Measurements from ENCODE around the gene KMT2E.

The KMT2E gene

DNA sequence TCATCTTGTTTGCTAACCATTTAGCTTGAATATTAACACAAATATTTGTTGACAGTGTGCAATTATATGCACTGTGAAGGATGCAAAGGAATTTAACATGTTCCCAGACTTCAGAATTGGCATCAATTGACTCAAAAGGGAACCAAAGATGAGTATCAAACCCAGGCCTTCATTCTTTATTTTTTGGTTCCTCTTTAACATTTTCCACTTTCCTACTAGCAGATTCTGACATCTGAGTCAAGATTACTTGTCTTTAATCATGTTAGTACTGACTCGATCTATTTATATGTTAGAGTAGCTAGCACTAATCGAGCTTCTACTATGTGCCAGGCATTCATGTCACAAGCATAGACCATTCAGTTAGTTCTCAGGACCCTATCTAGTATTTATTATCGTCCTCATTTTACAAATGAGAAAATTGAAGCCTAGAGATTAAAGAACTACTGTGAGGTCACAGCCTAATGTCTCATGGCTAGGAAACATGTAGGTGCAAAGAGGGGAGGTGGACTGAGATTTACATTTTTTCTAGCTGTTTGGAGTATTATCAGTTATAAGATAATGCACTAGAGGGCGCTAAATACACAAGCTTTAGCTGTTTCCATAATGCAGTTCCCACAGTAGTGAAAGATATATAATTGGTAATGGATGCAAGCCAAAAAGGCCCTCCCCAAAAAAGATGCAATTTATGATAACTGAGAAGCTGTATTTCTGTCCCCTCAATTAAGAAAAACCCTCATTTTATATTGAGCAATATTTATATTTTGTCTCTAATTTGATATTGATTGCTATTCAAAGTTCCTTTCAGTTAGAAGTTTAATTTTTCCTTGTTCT lies 32.9 kb upstream of the KMT2E start (continued):
- TF ChIP-seq, protein P1, sequence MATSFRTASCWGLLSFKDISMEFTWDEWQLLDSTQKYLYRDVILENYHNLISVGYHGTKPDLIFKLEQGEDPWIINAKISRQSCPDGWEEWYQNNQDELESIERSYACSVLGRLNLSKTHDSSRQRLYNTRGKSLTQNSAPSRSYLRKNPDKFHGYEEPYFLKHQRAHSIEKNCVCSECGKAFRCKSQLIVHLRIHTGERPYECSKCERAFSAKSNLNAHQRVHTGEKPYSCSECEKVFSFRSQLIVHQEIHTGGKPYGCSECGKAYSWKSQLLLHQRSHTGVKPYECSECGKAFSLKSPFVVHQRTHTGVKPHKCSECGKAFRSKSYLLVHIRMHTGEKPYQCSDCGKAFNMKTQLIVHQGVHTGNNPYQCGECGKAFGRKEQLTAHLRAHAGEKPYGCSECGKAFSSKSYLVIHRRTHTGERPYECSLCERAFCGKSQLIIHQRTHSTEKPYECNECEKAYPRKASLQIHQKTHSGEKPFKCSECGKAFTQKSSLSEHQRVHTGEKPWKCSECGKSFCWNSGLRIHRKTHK (tag by site-specific recombination; IDR thresholded peaks at IDR 0.05), result no peak
- TF ChIP-seq, protein P2, sequence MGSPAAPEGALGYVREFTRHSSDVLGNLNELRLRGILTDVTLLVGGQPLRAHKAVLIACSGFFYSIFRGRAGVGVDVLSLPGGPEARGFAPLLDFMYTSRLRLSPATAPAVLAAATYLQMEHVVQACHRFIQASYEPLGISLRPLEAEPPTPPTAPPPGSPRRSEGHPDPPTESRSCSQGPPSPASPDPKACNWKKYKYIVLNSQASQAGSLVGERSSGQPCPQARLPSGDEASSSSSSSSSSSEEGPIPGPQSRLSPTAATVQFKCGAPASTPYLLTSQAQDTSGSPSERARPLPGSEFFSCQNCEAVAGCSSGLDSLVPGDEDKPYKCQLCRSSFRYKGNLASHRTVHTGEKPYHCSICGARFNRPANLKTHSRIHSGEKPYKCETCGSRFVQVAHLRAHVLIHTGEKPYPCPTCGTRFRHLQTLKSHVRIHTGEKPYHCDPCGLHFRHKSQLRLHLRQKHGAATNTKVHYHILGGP (tag by site-specific recombination; IDR thresholded peaks at IDR 0.05), result no peak
- TF ChIP-seq MZF1 (tag by site-specific recombination; IDR thresholded peaks at IDR 0.05; ENCODE audit: borderline replicate concordance) (no peak; the same call in 1 of the 2 replicates), MEIS1 (CRISPR knock-in tag; IDR thresholded peaks at IDR 0.05; ENCODE audit: borderline replicate concordance) (no peak), ZNF660 (tag by site-specific recombination; IDR thresholded peaks at IDR 0.05) (peak; percentile 74), ZNF426 (tag by site-specific recombination; IDR thresholded peaks at IDR 0.05) (no peak), ZNF112 (tag by site-specific recombination; IDR thresholded peaks at IDR 0.05) (no peak), ZNF530 (tag by site-specific recombination; IDR thresholded peaks at IDR 0.05; ENCODE audit: low read depth) (no peak), SP3 (tag by site-specific recombination; IDR thresholded peaks at IDR 0.05) (no peak), ZNF548 (tag by site-specific recombination; IDR thresholded peaks at IDR 0.05) (no peak), ZNF423 (tag by site-specific recombination; IDR thresholded peaks at IDR 0.05) (no peak), ZNF391 (tag by site-specific recombination; IDR thresholded peaks at IDR 0.05; ENCODE audit: borderline replicate concordance, low read depth) (no peak), IKZF3 (tag by site-specific recombination; IDR thresholded peaks at IDR 0.05) (no peak; the same call in 1 of the 2 replicates), ZNF132 (tag by site-specific recombination; IDR thresholded peaks at IDR 0.05; ENCODE audit: borderline replicate concordance) (no peak), ZNF221 (tag by site-specific recombination; IDR thresholded peaks at IDR 0.05; ENCODE audit: borderline replicate concordance) (no peak), ZNF837 (tag by site-specific recombination; IDR thresholded peaks at IDR 0.05) (no peak), YY2 (tag by site-specific recombination; IDR thresholded peaks at IDR 0.05) (no peak), ZNF76 (tag by site-specific recombination; IDR thresholded peaks at IDR 0.05; ENCODE audit: borderline replicate concordance, low read depth) (no peak), WT1 (tag by site-specific recombination; IDR thresholded peaks at IDR 0.05) (peak; percentile 59; the same call in 1 of the 2 replicates), ZNF140 (tag by site-specific recombination; IDR thresholded peaks at IDR 0.05) (no peak), ZNF138 (tag by site-specific recombination; IDR thresholded peaks at IDR 0.05; ENCODE audit: borderline replicate concordance) (no peak), KLF9 (tag by site-specific recombination; IDR thresholded peaks at IDR 0.05; ENCODE audit: low read depth) (no peak), ZNF658 (tag by site-specific recombination; IDR thresholded peaks at IDR 0.05) (no peak), ZNF473 (tag by site-specific recombination; IDR thresholded peaks at IDR 0.05) (no peak)
- TF ChIP-seq, protein P3, sequence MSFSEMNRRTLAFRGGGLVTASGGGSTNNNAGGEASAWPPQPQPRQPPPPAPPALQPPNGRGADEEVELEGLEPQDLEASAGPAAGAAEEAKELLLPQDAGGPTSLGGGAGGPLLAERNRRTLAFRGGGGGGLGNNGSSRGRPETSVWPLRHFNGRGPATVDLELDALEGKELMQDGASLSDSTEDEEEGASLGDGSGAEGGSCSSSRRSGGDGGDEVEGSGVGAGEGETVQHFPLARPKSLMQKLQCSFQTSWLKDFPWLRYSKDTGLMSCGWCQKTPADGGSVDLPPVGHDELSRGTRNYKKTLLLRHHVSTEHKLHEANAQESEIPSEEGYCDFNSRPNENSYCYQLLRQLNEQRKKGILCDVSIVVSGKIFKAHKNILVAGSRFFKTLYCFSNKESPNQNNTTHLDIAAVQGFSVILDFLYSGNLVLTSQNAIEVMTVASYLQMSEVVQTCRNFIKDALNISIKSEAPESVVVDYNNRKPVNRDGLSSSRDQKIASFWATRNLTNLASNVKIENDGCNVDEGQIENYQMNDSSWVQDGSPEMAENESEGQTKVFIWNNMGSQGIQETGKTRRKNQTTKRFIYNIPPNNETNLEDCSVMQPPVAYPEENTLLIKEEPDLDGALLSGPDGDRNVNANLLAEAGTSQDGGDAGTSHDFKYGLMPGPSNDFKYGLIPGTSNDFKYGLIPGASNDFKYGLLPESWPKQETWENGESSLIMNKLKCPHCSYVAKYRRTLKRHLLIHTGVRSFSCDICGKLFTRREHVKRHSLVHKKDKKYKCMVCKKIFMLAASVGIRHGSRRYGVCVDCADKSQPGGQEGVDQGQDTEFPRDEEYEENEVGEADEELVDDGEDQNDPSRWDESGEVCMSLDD (tag by site-specific recombination; IDR thresholded peaks at IDR 0.05), result no peak
- TF ChIP-seq, protein P4, sequence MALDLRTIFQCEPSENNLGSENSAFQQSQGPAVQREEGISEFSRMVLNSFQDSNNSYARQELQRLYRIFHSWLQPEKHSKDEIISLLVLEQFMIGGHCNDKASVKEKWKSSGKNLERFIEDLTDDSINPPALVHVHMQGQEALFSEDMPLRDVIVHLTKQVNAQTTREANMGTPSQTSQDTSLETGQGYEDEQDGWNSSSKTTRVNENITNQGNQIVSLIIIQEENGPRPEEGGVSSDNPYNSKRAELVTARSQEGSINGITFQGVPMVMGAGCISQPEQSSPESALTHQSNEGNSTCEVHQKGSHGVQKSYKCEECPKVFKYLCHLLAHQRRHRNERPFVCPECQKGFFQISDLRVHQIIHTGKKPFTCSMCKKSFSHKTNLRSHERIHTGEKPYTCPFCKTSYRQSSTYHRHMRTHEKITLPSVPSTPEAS (tag by site-specific recombination; IDR thresholded peaks at IDR 0.05), result no peak
- TF ChIP-seq, protein P5, sequence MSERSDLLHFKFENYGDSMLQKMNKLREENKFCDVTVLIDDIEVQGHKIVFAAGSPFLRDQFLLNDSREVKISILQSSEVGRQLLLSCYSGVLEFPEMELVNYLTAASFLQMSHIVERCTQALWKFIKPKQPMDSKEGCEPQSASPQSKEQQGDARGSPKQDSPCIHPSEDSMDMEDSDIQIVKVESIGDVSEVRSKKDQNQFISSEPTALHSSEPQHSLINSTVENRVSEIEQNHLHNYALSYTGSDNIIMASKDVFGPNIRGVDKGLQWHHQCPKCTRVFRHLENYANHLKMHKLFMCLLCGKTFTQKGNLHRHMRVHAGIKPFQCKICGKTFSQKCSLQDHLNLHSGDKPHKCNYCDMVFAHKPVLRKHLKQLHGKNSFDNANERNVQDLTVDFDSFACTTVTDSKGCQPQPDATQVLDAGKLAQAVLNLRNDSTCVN (tag by site-specific recombination; optimal IDR thresholded peaks at IDR 0.05), result no peak
- TF ChIP-seq, protein P6, sequence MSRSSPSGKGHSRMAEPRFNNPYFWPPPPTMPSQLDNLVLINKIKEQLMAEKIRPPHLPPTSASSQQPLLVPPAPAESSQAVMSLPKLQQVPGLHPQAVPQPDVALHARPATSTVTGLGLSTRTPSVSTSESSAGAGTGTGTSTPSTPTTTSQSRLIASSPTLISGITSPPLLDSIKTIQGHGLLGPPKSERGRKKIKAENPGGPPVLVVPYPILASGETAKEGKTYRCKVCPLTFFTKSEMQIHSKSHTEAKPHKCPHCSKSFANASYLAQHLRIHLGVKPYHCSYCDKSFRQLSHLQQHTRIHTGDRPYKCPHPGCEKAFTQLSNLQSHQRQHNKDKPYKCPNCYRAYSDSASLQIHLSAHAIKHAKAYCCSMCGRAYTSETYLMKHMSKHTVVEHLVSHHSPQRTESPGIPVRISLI (tag by site-specific recombination; IDR thresholded peaks at IDR 0.05), result 0 out of 2 replicates have a peak, but pooled peaks have one; percentile 28
- TF ChIP-seq, protein P7, sequence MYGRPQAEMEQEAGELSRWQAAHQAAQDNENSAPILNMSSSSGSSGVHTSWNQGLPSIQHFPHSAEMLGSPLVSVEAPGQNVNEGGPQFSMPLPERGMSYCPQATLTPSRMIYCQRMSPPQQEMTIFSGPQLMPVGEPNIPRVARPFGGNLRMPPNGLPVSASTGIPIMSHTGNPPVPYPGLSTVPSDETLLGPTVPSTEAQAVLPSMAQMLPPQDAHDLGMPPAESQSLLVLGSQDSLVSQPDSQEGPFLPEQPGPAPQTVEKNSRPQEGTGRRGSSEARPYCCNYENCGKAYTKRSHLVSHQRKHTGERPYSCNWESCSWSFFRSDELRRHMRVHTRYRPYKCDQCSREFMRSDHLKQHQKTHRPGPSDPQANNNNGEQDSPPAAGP (tag by site-specific recombination; IDR thresholded peaks at IDR 0.05), result no peak

Data from HEK293 (cell line).